Measurements from ENCODE around the gene IL1R1.

Gene IL1R1

GRCh38 chr2:102177814-102178478 lies 35.4 kb downstream of the IL1R1 start:
- no peak for DNase-seq

GRCh38 chr2:102179061-102179460 lies 36.5 kb downstream of the IL1R1 start:
- no peak for DNase-seq

- no peak for DNase-seq
These were observed 37.5 kb downstream of the IL1R1 start for GRCh38 chr2:102179788-102180686.

GRCh38 chr2:102180687-102180999 lies 38.1 kb downstream of the IL1R1 start:
- no peak for DNase-seq

GRCh38 chr2:102181376-102181775 lies 38.8 kb downstream of the IL1R1 start:
- DNase-seq = no peak

GRCh38 chr2:102181919-102182635 lies 39.5 kb downstream of the IL1R1 start:
- DNase-seq = no peak

- DNase-seq = no peak
These were observed 41.5 kb downstream of the IL1R1 start for GRCh38 chr2:102184018-102184417.

- DNase-seq = no peak
These were observed 42.0 kb downstream of the IL1R1 start for GRCh38 chr2:102184568-102184967.

GRCh38 chr2:102185347-102185746 lies 42.8 kb downstream of the IL1R1 start:
- no peak for DNase-seq

GRCh38 chr2:102186791-102187495 lies 44.4 kb downstream of the IL1R1 start, which contains the start of gene IL1RL2:
TSS of gene IL1RL2 (plus strand) at chr2:102187023. CDS start at chr2:102187868, 845 bp downstream.
- no peak for DNase-seq

GRCh38 chr2:102187496-102188150 lies 45.1 kb downstream of the IL1R1 start:
- no peak for DNase-seq

GRCh38 chr2:102190430-102191107 lies 48.0 kb downstream of the IL1R1 start:
- no peak for DNase-seq

GRCh38 chr2:102191501-102191900 lies 49.0 kb downstream of the IL1R1 start:
- no peak for DNase-seq

GRCh38 chr2:102193074-102193473 lies 50.5 kb downstream of the IL1R1 start:
- no peak for DNase-seq

- no peak for DNase-seq
These were observed 52.2 kb downstream of the IL1R1 start for GRCh38 chr2:102194609-102195268.

GRCh38 chr2:102197389-102198137 lies 55.0 kb downstream of the IL1R1 start:
- no peak for DNase-seq

GRCh38 chr2:102200539-102200938 lies 58.0 kb downstream of the IL1R1 start:
- no peak for DNase-seq

- no peak for DNase-seq
These were observed 62.1 kb downstream of the IL1R1 start for GRCh38 chr2:102204638-102205037.

GRCh38 chr2:102206666-102207341 lies 64.3 kb downstream of the IL1R1 start:
- no peak for DNase-seq

- no peak for DNase-seq
These were observed 66.2 kb downstream of the IL1R1 start for GRCh38 chr2:102208774-102209173.
